ENCODE measurements around the gene EIF3K.

- TF ChIP-seq FOXM1 (IDR thresholded peaks at IDR 0.05; ENCODE audit: borderline replicate concordance, low read depth), result peak; percentile 95
- TF ChIP-seq CREB1 (IDR thresholded peaks at IDR 0.05; ENCODE audit: low read depth), result peak; percentile 56; the same call in 1 of the 2 replicates
- TF ChIP-seq TAF1 (IDR thresholded peaks at IDR 0.05; ENCODE audit: low read depth), result 0 out of 2 replicates have a peak, but pooled peaks have one; percentile 44
- TF ChIP-seq TCF12 (IDR thresholded peaks at IDR 0.05; ENCODE audit: low read depth), result peak; percentile 97
- TF ChIP-seq RAD21 (IDR thresholded peaks at IDR 0.05; ENCODE audit: low read depth), result peak; percentile 9; the same call in 1 of the 2 replicates
- TF ChIP-seq REST (IDR thresholded peaks at IDR 0.05; ENCODE audit: low read depth), result no peak
- peak; percentile 7 for TF ChIP-seq YY1 (IDR thresholded peaks at IDR 0.05; ENCODE audit: low read depth)
- peak; percentile 71; the same call in 1 of the 2 replicates for TF ChIP-seq MAX (IDR thresholded peaks at IDR 0.05)
- peak; percentile 97 for TF ChIP-seq TEAD4 (IDR thresholded peaks at IDR 0.05)
- peak; percentile 30; the same call in 1 of the 2 replicates for TF ChIP-seq CEBPB (IDR thresholded peaks at IDR 0.05)
- TF ChIP-seq USF1 (IDR thresholded peaks at IDR 0.05), result peak; percentile 95
- peak; percentile 97 for TF ChIP-seq EP300 (IDR thresholded peaks at IDR 0.05; ENCODE audit: borderline replicate concordance)
- peak; percentile 33; the same call in 1 of the 2 replicates for TF ChIP-seq ZBTB7A (IDR thresholded peaks at IDR 0.05; ENCODE audit: low read depth)
- no peak for TF ChIP-seq EGR1 (IDR thresholded peaks at IDR 0.05)
These were observed 64.5 kb downstream of the EIF3K start for GRCh38 chr19:38683393-38684077.

Data from Ishikawa (cell line).